Mesenchymal stem cell (in vitro differentiated cells and primary cell): ENCODE measurements around the gene MEIG1.

Source experiments
- DNase-seq: peaks from one replicate; pipeline ENCODE4 v3.0.0-alpha.2; 2013
- H2AFZ ChIP-seq: one replicate; pipeline ENCODE4 v1.6.1; 2013; ENCODE audit warnings: low read depth, mild to moderate bottlenecking, control low read depth, inconsistent platforms, low read length, moderate library complexity
- H2AK5ac ChIP-seq: 2 replicates; pipeline ENCODE4 v1.6.1; 2013; ENCODE audit warnings: low read length, moderate library complexity, mild to moderate bottlenecking, inconsistent platforms; ENCODE audit not compliant: severe bottlenecking
- H2BK120ac ChIP-seq: one replicate; pipeline ENCODE4 v1.6.1; 2013; ENCODE audit warnings: low read depth, mild to moderate bottlenecking, inconsistent platforms, low read length, moderate library complexity
- H2BK12ac ChIP-seq, 2 experiments: one replicate each; pipeline ENCODE4 v1.6.1; 2013; ENCODE audit warnings: inconsistent platforms in 2 of 2, low read length in 2 of 2, mild to moderate bottlenecking in 2 of 2, moderate library complexity in 2 of 2, control low read depth in 1 of 2
- H2BK15ac ChIP-seq: one replicate; pipeline ENCODE4 v1.6.1; 2013; ENCODE audit warnings: mild to moderate bottlenecking, low read depth, inconsistent platforms; ENCODE audit not compliant: poor library complexity, severe bottlenecking
- H2BK5ac ChIP-seq: 2 replicates; pipeline ENCODE4 v1.6.1; 2013; ENCODE audit warnings: low read depth, mild to moderate bottlenecking, low read length, control low read depth, inconsistent platforms; ENCODE audit not compliant: poor library complexity, severe bottlenecking
- H3K14ac ChIP-seq, 2 experiments: one replicate each; pipeline ENCODE4 v1.6.1; 2013; ENCODE audit warnings: inconsistent platforms in 2 of 2, low read length in 2 of 2, control low read depth in 1 of 2, mild to moderate bottlenecking in 1 of 2, moderate library complexity in 1 of 2
- H3K18ac ChIP-seq, 2 experiments: one replicate each; pipeline ENCODE4 v1.6.1; 2013; ENCODE audit warnings: inconsistent platforms in 2 of 2, low read length in 2 of 2, control low read depth in 1 of 2, low read depth in 1 of 2, mild to moderate bottlenecking in 1 of 2
- H3K23ac ChIP-seq, 2 experiments: one replicate each; pipeline ENCODE4 v1.6.1; 2013; ENCODE audit warnings: inconsistent platforms in 2 of 2, low read length in 2 of 2, mild to moderate bottlenecking in 2 of 2, moderate library complexity in 2 of 2, control low read depth in 1 of 2
- H3K27ac ChIP-seq: 2 replicates; pipeline ENCODE4 v1.5.1; 2013; ENCODE audit warnings: mild to moderate bottlenecking, moderate library complexity, low read length, control low read depth, inconsistent platforms; ENCODE audit not compliant: poor library complexity, severe bottlenecking
- H3K27me3 ChIP-seq, 2 experiments: 2 replicates each; pipeline versions ENCODE4 v1.6.1 to v1.7.0; 2013; ENCODE audit warnings: low read length in 2 of 2, mild to moderate bottlenecking in 2 of 2, moderate library complexity in 2 of 2, control low read depth in 1 of 2, inconsistent platforms in 1 of 2; ENCODE audit not compliant: control insufficient read depth in 1 of 2, insufficient read depth in 1 of 2
- H3K36me3 ChIP-seq, 2 experiments: 2 replicates each; pipeline versions ENCODE4 v1.6.1 to v1.7.0; 2013; ENCODE audit warnings: low read length in 2 of 2, control low read depth in 1 of 2, inconsistent platforms in 1 of 2, low read depth in 1 of 2, mild to moderate bottlenecking in 1 of 2; ENCODE audit not compliant: insufficient read depth in 2 of 2, control insufficient read depth in 1 of 2
- H3K4ac ChIP-seq, 2 experiments: one replicate each; pipeline ENCODE4 v1.6.1; 2013; ENCODE audit warnings: inconsistent platforms in 2 of 2, low read length in 2 of 2, mild to moderate bottlenecking in 2 of 2, moderate library complexity in 2 of 2, control low read depth in 1 of 2, low read depth in 1 of 2
- H3K4me1 ChIP-seq: 2 replicates; pipeline ENCODE4 v1.6.1; 2013; ENCODE audit warnings: low read depth, low read length, control low read depth; ENCODE audit not compliant: control insufficient read depth, insufficient read depth
- H3K4me2 ChIP-seq: 2 replicates; pipeline ENCODE4 v1.6.1; 2013; ENCODE audit warnings: low read length, mild to moderate bottlenecking, inconsistent platforms; ENCODE audit not compliant: poor library complexity, severe bottlenecking
- H3K4me3 ChIP-seq, 2 experiments: 2 replicates each; pipeline versions ENCODE4 v1.5.1 to v1.7.0; 2013; ENCODE audit warnings: low read length in 2 of 2, mild to moderate bottlenecking in 2 of 2, control low read depth in 1 of 2, low read depth in 1 of 2; ENCODE audit not compliant: insufficient read depth in 1 of 2
- H3K79me1 ChIP-seq: replicated peaks from 2 replicates; pipeline ENCODE4 v1.6.1; 2013; ENCODE audit warnings: mild to moderate bottlenecking, control low read depth, low read length, inconsistent platforms; ENCODE audit not compliant: poor library complexity, severe bottlenecking
- H3K9ac ChIP-seq: 2 replicates; pipeline ENCODE4 v1.7.0; 2013; ENCODE audit warnings: mild to moderate bottlenecking, low read length, moderate library complexity
- H3K9me3 ChIP-seq: 2 replicates; pipeline ENCODE4 v1.7.0; 2013; ENCODE audit warnings: mild to moderate bottlenecking, low read length; ENCODE audit not compliant: control insufficient read depth
- H4K8ac ChIP-seq: one replicate; pipeline ENCODE4 v1.6.1; 2013; ENCODE audit warnings: inconsistent platforms, mild to moderate bottlenecking, low read length, moderate library complexity
- H4K91ac ChIP-seq: one replicate; pipeline ENCODE4 v1.6.1; 2013; ENCODE audit warnings: mild to moderate bottlenecking, low read length, inconsistent platforms
- WGBS: methylation state at CpG from one replicate; pipeline ENCODE4 v1.1.7; 2013; ENCODE audit warnings: mixed read lengths; 5-methylcytosine and 5-hydroxymethylcytosine counted together

MEIG1 gene

DNA sequence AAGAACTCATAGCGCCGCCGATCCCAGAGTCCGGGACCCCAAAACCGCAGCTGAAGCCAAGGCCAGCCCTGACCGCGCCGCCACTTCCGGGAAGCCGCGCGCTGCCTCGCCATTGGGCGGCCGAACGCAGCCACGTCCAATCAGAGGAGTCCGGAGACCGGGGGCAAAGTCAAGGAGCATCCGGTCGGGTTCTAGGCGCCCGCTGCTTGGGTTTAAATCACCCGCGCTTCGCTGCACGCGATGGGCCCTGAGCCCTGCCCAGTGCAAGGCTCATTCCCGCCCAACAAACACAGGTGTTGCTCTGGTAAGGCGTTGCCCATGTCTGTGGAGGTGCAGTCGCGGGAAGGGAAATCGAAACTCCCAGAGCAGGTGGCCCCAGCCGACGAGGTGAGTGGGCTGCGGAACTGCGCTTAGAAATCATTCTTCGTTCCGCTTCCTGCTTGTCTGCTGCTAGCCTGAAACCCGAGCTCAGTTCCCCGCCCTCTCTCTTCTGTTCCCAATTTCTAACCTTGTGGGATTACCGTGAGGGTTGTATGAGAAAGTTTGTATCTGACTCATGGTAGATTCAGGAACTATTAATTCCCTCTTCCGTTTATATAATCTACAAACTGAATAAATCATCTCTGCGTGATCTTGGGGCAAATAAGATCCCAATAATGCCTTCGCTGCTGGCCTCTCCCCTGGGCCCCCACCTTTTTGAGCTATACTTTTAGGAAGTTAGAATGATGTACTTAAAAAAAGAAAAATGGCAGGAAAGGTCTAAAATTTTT is 5.0 kb upstream of the MEIG1 start, which contains the start of gene DCLRE1C:
DCLRE1C (minus strand) TSS at position 96 of the 770 bp plus-strand sequence; CDS start at position 10, 86 bp downstream.
- H4K91ac ChIP-seq, result peak within 1 kb of the TSS; percentile 85
- H3K4ac ChIP-seq, result peak within 1 kb of the TSS in 1 of 2 experiments; percentile 67
- peak within 1 kb of the TSS; percentile 99 for H2AFZ ChIP-seq
- peak within 1 kb of the TSS; percentile 93 for H3K9ac ChIP-seq
- H2BK5ac ChIP-seq, result peak within 1 kb of the TSS; percentile 53
- peak within 1 kb of the TSS; percentile 89 for H4K8ac ChIP-seq
- no peaks in the 10 kb centered on the region for H3K27me3 ChIP-seq
- no peak within 1 kb of the TSS for H2AK5ac ChIP-seq
- H3K18ac ChIP-seq, result peak within 1 kb of the TSS; percentile 61 to 97
- H3K4me1 ChIP-seq, result peaks cover 11% of the 10 kb centered on the region
- H2BK15ac ChIP-seq, result peak within 1 kb of the TSS; percentile 29
- H3K27ac ChIP-seq, result peak within 1 kb of the TSS; percentile 93
- no peaks in the 10 kb centered on the region for H3K9me3 ChIP-seq
- H3K79me1 ChIP-seq, result peaks cover 12% of the 10 kb centered on the region
- DNase-seq, result peak; percentile 93
- H2BK120ac ChIP-seq, result no peak within 1 kb of the TSS
- under 1% methylated on average over 33 of the region's 45 CpGs for WGBS
- H3K23ac ChIP-seq, result no peak within 1 kb of the TSS
- H3K4me2 ChIP-seq, result peak within 1 kb of the TSS; percentile 96
- peak within 1 kb of the TSS in 1 of 2 experiments; percentile 92 for H2BK12ac ChIP-seq
- peak within 1 kb of the TSS; percentile 82 to 84 for H3K4me3 ChIP-seq
- peaks cover 0 to 7% of the 10 kb centered on the region in 2 experiments for H3K36me3 ChIP-seq
- peak within 1 kb of the TSS in 1 of 2 experiments; percentile 97 for H3K14ac ChIP-seq

DNA sequence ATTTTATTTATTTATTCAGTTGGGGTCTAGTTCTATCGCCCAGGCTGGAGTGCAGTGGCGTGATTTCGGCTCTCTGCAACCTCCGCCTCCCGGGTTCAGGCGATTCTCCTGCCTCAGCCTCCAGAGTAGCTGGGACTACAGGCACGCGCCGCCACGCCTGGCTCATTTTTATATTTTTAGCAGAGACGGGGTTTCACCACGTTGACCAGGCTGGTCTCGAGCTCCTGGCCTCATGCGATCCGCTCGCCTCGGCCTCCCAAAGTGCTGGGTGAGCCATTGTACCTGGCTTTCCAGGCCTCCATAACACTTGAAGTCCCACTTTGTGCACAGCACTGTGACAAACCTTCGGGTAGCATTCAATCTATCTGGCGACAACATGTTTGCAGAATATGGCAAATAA is 4.3 kb upstream of the MEIG1 start:
- peaks cover 0 to 7% of the 10 kb centered on the region in 2 experiments for H3K36me3 ChIP-seq
- H3K27me3 ChIP-seq, result no peaks in the 10 kb centered on the region
- H3K79me1 ChIP-seq, result peaks cover 12% of the 10 kb centered on the region
- DNase-seq, result no peak
- H3K23ac ChIP-seq, result no peak overlapping the region
- H3K27ac ChIP-seq, result no peak overlapping the region
- no peak overlapping the region for H3K4ac ChIP-seq
- peak overlapping the region in 1 of 2 experiments; percentile 84 for H3K4me3 ChIP-seq
- H2BK120ac ChIP-seq, result no peak overlapping the region
- H4K91ac ChIP-seq, result no peak overlapping the region
- no peaks in the 10 kb centered on the region for H3K9me3 ChIP-seq
- no peak overlapping the region for H2AFZ ChIP-seq
- H3K14ac ChIP-seq, result no peak overlapping the region
- peak overlapping the region; percentile 27 for H4K8ac ChIP-seq
- peak overlapping the region in 1 of 2 experiments; percentile 34 for H3K18ac ChIP-seq
- H3K9ac ChIP-seq, result peak overlapping the region; percentile 93
- H2BK15ac ChIP-seq, result no peak overlapping the region
- H2BK12ac ChIP-seq, result peak overlapping the region in 1 of 2 experiments; percentile 31
- H3K4me1 ChIP-seq, result peaks cover 11% of the 10 kb centered on the region
- 97% methylated on average over 19 of the region's 19 CpGs for WGBS
- no peak overlapping the region for H2BK5ac ChIP-seq
- H3K4me2 ChIP-seq, result no peak overlapping the region
- H2AK5ac ChIP-seq, result peak overlapping the region; percentile 31

- peak overlapping the region; percentile 74 for H4K8ac ChIP-seq
- peak overlapping the region in 1 of 2 experiments; percentile 48 for H3K18ac ChIP-seq
- peak overlapping the region; percentile 85 for H2AFZ ChIP-seq
- peak overlapping the region; percentile 96 for H3K9ac ChIP-seq
- H3K4me1 ChIP-seq, result peaks cover 4% of the 10 kb centered on the region
- no peaks in the 10 kb centered on the region for H3K27me3 ChIP-seq
- WGBS, result 37% methylated on average over 6 of the region's 12 CpGs
- peak overlapping the region; percentile 85 to 92 for H3K4me3 ChIP-seq
- no peak overlapping the region for H2BK12ac ChIP-seq
- H3K4ac ChIP-seq, result peak overlapping the region in 1 of 2 experiments; percentile 88
- H2BK15ac ChIP-seq, result no peak overlapping the region
- no peak for DNase-seq
- no peak overlapping the region for H4K91ac ChIP-seq
- no peak overlapping the region for H2BK5ac ChIP-seq
- H3K23ac ChIP-seq, result no peak overlapping the region
- H3K14ac ChIP-seq, result no peak overlapping the region
- H2BK120ac ChIP-seq, result no peak overlapping the region
- H2AK5ac ChIP-seq, result no peak overlapping the region
- peak overlapping the region; percentile 98 for H3K4me2 ChIP-seq
- H3K36me3 ChIP-seq, result no peaks in the 10 kb centered on the region
- H3K79me1 ChIP-seq, result peaks cover 4% of the 10 kb centered on the region
- H3K9me3 ChIP-seq, result no peaks in the 10 kb centered on the region
- H3K27ac ChIP-seq, result peak overlapping the region; percentile 11
Observed at GRCh38 chr10:14958872-14959220, 342 bp upstream of the MEIG1 start.

DNA sequence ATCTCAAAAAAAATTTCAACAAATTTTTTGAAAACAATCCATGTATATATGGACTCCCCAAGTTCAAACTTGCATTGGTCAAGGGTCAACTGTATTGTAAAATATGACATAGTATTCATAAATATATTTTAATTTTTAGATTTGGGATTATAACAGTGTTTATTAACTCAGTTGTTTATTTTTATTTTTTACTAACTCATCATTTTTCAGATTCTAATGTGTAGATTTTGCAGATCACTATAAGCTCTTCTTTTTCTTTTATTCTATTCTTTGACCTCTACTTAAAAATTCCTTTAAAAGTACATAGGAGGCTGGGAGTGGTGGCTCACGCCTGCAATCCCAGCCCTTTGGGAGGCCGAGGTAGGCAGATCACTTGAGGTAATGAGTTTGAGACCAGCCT is 8.7 kb downstream of the MEIG1 start:
- no peaks in the 10 kb centered on the region for H3K36me3 ChIP-seq
- no peak overlapping the region for H3K23ac ChIP-seq
- no peak for DNase-seq
- no peaks in the 10 kb centered on the region for H3K27me3 ChIP-seq
- no peak overlapping the region for H3K14ac ChIP-seq
- no peak overlapping the region for H2BK15ac ChIP-seq
- H4K91ac ChIP-seq, result no peak overlapping the region
- WGBS, result 84% methylated on average over 2 of the region's 2 CpGs
- no peak overlapping the region for H2AFZ ChIP-seq
- no peak overlapping the region for H2AK5ac ChIP-seq
- H3K18ac ChIP-seq, result no peak overlapping the region
- H2BK120ac ChIP-seq, result no peak overlapping the region
- no peak overlapping the region for H2BK5ac ChIP-seq
- no peaks in the 10 kb centered on the region for H3K9me3 ChIP-seq
- no peak overlapping the region for H3K4ac ChIP-seq
- H3K4me2 ChIP-seq, result no peak overlapping the region
- H3K9ac ChIP-seq, result no peak overlapping the region
- H3K27ac ChIP-seq, result no peak overlapping the region
- H3K4me1 ChIP-seq, result no peaks in the 10 kb centered on the region
- H4K8ac ChIP-seq, result no peak overlapping the region
- H3K4me3 ChIP-seq, result no peak overlapping the region
- no peaks in the 10 kb centered on the region for H3K79me1 ChIP-seq
- H2BK12ac ChIP-seq, result no peak overlapping the region
